ENCODE data around the gene KLK15.

GRCh38 chr19:50878851-50879250, 45.5 kb upstream of the KLK15 start:
- TF ChIP-seq FOXP2 (optimal IDR thresholded peaks at IDR 0.05; ENCODE audit: borderline replicate concordance, extremely low read depth, extremely low read length, insufficient read depth) (no peak), SIN3A (IDR thresholded peaks at IDR 0.05; ENCODE audit: borderline replicate concordance, insufficient read depth, low read length) (no peak)

Data from PFSK-1 (cell line).